ENCODE results near the gene STX4.

DNA sequence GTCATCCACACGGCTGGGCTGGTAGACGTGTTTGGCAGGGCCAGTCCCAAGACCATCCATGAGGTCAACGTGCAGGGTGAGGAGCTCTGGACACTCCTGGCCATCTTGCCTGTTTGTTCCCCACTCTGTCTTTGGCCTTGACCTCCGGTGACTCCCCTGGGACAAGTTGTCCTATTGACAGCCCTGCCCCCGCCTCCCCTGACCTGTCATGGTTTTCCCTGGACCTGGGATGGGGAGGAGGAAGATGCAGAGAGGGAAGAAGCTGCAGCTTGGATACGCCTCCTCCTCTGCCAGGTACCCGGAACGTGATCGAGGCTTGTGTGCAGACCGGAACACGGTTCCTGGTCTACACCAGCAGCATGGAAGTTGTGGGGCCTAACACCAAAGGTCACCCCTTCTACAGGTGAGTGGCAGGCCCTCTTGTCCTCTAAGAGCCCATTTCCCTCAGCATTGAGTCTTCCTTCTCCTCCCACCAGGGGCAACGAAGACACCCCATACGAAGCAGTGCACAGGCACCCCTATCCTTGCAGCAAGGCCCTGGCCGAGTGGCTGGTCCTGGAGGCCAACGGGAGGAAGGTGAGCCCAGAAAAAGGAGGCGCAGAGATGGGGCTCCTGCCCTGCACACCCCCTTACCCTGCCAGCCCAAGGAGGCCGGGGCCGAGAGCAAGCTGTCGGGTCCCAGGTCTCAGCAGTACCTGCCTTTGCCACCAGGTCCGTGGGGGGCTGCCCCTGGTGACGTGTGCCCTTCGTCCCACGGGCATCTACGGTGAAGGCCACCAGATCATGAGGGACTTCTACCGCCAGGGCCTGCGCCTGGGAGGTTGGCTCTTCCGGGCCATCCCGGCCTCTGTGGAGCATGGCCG lies 47.0 kb upstream of the STX4 start:
- no peak for TF ChIP-seq CTCF (conservative IDR thresholded peaks at IDR 0.05)
- no peak for TF ChIP-seq EZH2 (IDR thresholded peaks at IDR 0.05; ENCODE audit: low read depth)
